ENCODE results near the gene CYP2B6.

GRCh38 chr19:40982594-40983101 lies 8.4 kb upstream of the CYP2B6 start:
- TF ChIP-seq POLR2A (IDR thresholded peaks at IDR 0.05) (no peak), CTCF (IDR thresholded peaks at IDR 0.05) (no peak)
